Choroid plexus epithelial cell (primary cell): Measurements from ENCODE around the gene SLC9A3.

Experiments
- DNase-seq: peaks from one replicate; pipeline ENCODE4 v3.0.0-alpha.2; 2010; ENCODE audit warnings: low read depth
- H3K4me3 ChIP-seq: 2 replicates; pipeline ENCODE4 v1.5.1; 2011; ENCODE audit warnings: low read depth, mild to moderate bottlenecking, control low read depth, low read length, moderate library complexity
- CTCF ChIP-seq: conservative IDR thresholded peaks from 2 replicates; pipeline ENCODE4 v1.5.1; 2011; ENCODE audit warnings: low read depth, mild to moderate bottlenecking, control low read depth, inconsistent platforms, low read length, moderate library complexity

SLC9A3 gene

GRCh38 chr5:520196-520849, 3.9 kb downstream of the SLC9A3 start:
- H3K4me3 ChIP-seq: no peak overlapping the region
- no peak for DNase-seq
- no peak for TF ChIP-seq CTCF

GRCh38 chr5:518721-519120, 5.5 kb downstream of the SLC9A3 start:
- no peak overlapping the region for H3K4me3 ChIP-seq
- TF ChIP-seq CTCF: no peak
- DNase-seq: no peak

- no peak for TF ChIP-seq CTCF
- no peak for DNase-seq
- no peak overlapping the region for H3K4me3 ChIP-seq
Observed at GRCh38 chr5:517535-518100, 6.6 kb downstream of the SLC9A3 start.

- no peak overlapping the region for H3K4me3 ChIP-seq
- DNase-seq: no peak
- no peak for TF ChIP-seq CTCF
Observed at GRCh38 chr5:516980-517379, 7.3 kb downstream of the SLC9A3 start.

GRCh38 chr5:516338-516925, 7.8 kb downstream of the SLC9A3 start:
- H3K4me3 ChIP-seq: no peak overlapping the region
- no peak for DNase-seq
- no peak for TF ChIP-seq CTCF

- no peak for TF ChIP-seq CTCF
- no peak for DNase-seq
- H3K4me3 ChIP-seq: no peak overlapping the region
Observed at GRCh38 chr5:515273-515836, 8.9 kb downstream of the SLC9A3 start.
